ENCODE results near the gene SPATA20.

The SPATA20 gene

GRCh38 chr17:50588391-50589049 lies 41.5 kb downstream of the SPATA20 start:
- H3K27ac ChIP-seq = no peak overlapping the region

GRCh38 chr17:50589095-50589705 lies 42.2 kb downstream of the SPATA20 start:
- no peak for DNase-seq
- Histone ChIP-seq H3K27ac (no peak overlapping the region), H3K4me3 (ENCODE audit: low read depth, low read length) (no peak overlapping the region), H3K36me3 (replicated peaks) (no peaks in the 10 kb centered on the region), H3K27me3 (replicated peaks) (peaks cover 9% of the 10 kb centered on the region)
- in situ Hi-C loops (cut with HindIII; ENCODE audit: low pct_ligation_motif_present, low sequenced_read_pairs) = no loop called here
- TF ChIP-seq CTCF (IDR thresholded peaks at IDR 0.05; ENCODE audit: low read depth, low read length, missing control alignments) = no peak

More at GRCh38 chr17:50588391-50589049, 41.5 kb downstream of the SPATA20 start:
- TF ChIP-seq CTCF (IDR thresholded peaks at IDR 0.05; ENCODE audit: low read depth, low read length, missing control alignments) = no peak
- no peaks in the 10 kb centered on the region for H3K36me3 ChIP-seq (replicated peaks)
- in situ Hi-C loops (cut with HindIII; ENCODE audit: low pct_ligation_motif_present, low sequenced_read_pairs) = no loop called here
- DNase-seq = no peak
- peaks cover 11% of the 10 kb centered on the region for H3K27me3 ChIP-seq (replicated peaks)
- H3K4me3 ChIP-seq (ENCODE audit: low read depth, low read length) = no peak overlapping the region

GRCh38 chr17:50590946-50591737 lies 44.2 kb downstream of the SPATA20 start:
- Histone ChIP-seq H3K27me3 (replicated peaks) (peaks cover 3% of the 10 kb centered on the region), H3K27ac (no peak overlapping the region), H3K36me3 (replicated peaks) (no peaks in the 10 kb centered on the region), H3K4me3 (ENCODE audit: low read depth, low read length) (no peak overlapping the region)
- in situ Hi-C loops (cut with HindIII; ENCODE audit: low pct_ligation_motif_present, low sequenced_read_pairs) = no loop called here
- no peak for TF ChIP-seq CTCF (IDR thresholded peaks at IDR 0.05; ENCODE audit: low read depth, low read length, missing control alignments)
- no peak for DNase-seq

- Histone ChIP-seq H3K36me3 (replicated peaks) (no peaks in the 10 kb centered on the region), H3K27me3 (replicated peaks) (peaks cover 3% of the 10 kb centered on the region), H3K4me3 (ENCODE audit: low read depth, low read length) (no peak overlapping the region), H3K27ac (no peak overlapping the region)
- in situ Hi-C loops (cut with HindIII; ENCODE audit: low pct_ligation_motif_present, low sequenced_read_pairs) = no loop called here
- no peak for TF ChIP-seq CTCF (IDR thresholded peaks at IDR 0.05; ENCODE audit: low read depth, low read length, missing control alignments)
- DNase-seq = no peak
Observed at GRCh38 chr17:50593321-50593720, 46.3 kb downstream of the SPATA20 start.

GRCh38 chr17:50594128-50594823 lies 47.3 kb downstream of the SPATA20 start:
- peaks cover 3% of the 10 kb centered on the region for H3K27me3 ChIP-seq (replicated peaks)
- no peak for TF ChIP-seq CTCF (IDR thresholded peaks at IDR 0.05; ENCODE audit: low read depth, low read length, missing control alignments)
- in situ Hi-C loops (cut with HindIII; ENCODE audit: low pct_ligation_motif_present, low sequenced_read_pairs) = no loop called here
- H3K4me3 ChIP-seq (ENCODE audit: low read depth, low read length) = no peak overlapping the region
- no peak for DNase-seq
- no peaks in the 10 kb centered on the region for H3K36me3 ChIP-seq (replicated peaks)
- H3K27ac ChIP-seq = no peak overlapping the region

Data from brain microvascular endothelial cell (primary cell).